Suprapubic skin (tissue), 4 donors: ENCODE measurements around the gene TMEM101. TPM values are rescaled to one million over a fixed set of nuclear protein-coding genes. Genes with fewer than 3 reads are reported as not detected.
"Not testable (repeated sequence)": the region's sequence is repeated elsewhere in the genome, so short reads cannot be mapped to it uniquely, and the experiment has no call there.

Source experiments
- DNase-seq, 2 donors: peaks; one replicate each; pipeline ENCODE4 v3.0.0-alpha.2; 2019; ENCODE audit warnings: low spot score in 2 of 2
- H3K27ac ChIP-seq: fragments of 200-600 bp; sonication (generic); one replicate; pipeline ENCODE4 v1.5.1; 2019
- H3K27me3 ChIP-seq: fragments of 200-600 bp; sonication (generic); one replicate; pipeline ENCODE4 v1.5.1; 2019
- H3K36me3 ChIP-seq: fragments of 200-600 bp; sonication (generic); one replicate; pipeline ENCODE4 v1.5.1; 2019
- H3K4me1 ChIP-seq: fragments of 200-600 bp; sonication (generic); one replicate; pipeline ENCODE4 v1.5.1; 2019
- H3K4me3 ChIP-seq: fragments of 200-600 bp; sonication (generic); one replicate; pipeline ENCODE4 v1.5.1; 2019; ENCODE audit warnings: mild to moderate bottlenecking
- H3K9me3 ChIP-seq: fragments of 200-600 bp; sonication (generic); one replicate; pipeline ENCODE4 v1.5.1; 2019
- EP300 ChIP-seq: sonication (generic); formaldehyde crosslinking; IDR thresholded peaks from one replicate; pipeline ENCODE4 v1.6.1; 2017; ENCODE audit warnings: antibody characterized with exemption
- POLR2A ChIP-seq, 2 donors: fragments of 450-650 bp; IDR thresholded peaks; one replicate each; pipeline ENCODE4 v1.6.1; 2017; ENCODE audit warnings: antibody characterized with exemption in 2 of 2, mild to moderate bottlenecking in 2 of 2, moderate library complexity in 2 of 2
- POLR2AphosphoS5 ChIP-seq, 3 donors: sonication (generic); formaldehyde crosslinking; IDR thresholded peaks; one replicate each; pipeline ENCODE4 v1.6.1; 2017; ENCODE audit warnings: antibody characterized with exemption in 3 of 3
- WGBS: methylation state at CpG from one replicate; pipeline ENCODE4 v1.1.5; 2018; 5-methylcytosine and 5-hydroxymethylcytosine counted together
- total RNA-seq, 4 donors: library from RNA; depleted of rRNA; stranded (reverse); fragments of >200 nt; gene quantifications; one replicate each; pipeline ENCODE4 v1.1.0, GENCODE V29; 2016
- TF ChIP-seq, protein P1 (sequence below), 2 donors: fragments of 200-600 bp in 1 of 2; fragments of 450-650 bp in 1 of 2; sonication (generic) in 1 of 2; IDR thresholded peaks; one replicate each; pipeline ENCODE4 v1.5.1; 2016 to 2019; ENCODE audit warnings: antibody characterized with exemption in 2 of 2, mild to moderate bottlenecking in 1 of 2, moderate library complexity in 1 of 2

TMEM101 gene
- total RNA-seq, 4 donors from 2014 or later: 20.7 to 48.5 (median 43.6) TPM

DNA sequence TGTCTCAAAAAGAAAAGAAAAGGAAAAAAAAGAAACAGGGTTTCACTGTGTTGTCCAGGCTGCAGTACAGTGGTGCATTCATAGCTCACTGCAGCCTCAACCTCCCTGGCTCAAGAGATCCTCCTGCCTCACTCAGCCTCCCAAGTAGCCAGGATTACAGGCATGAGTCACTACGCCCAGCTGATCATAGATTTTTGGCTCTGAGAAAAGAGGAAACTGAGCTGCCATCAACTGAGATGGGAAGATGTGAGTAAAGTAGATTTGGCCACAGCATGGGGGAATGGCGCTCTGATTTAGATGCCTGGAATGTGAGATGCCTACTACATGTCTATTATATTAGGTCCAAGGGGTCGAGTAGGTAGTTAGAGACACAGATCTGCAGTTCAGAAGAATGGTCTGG lies 16.2 kb downstream of the TMEM101 start:
- Histone ChIP-seq H3K36me3 (no peaks in the 10 kb centered on the region), H3K9me3 (no peaks in the 10 kb centered on the region), H3K27me3 (peaks cover 16% of the 10 kb centered on the region), H3K4me1 (peaks cover 10% of the 10 kb centered on the region), H3K27ac (no peak overlapping the region), H3K4me3 (no peak overlapping the region)
- WGBS: 70% methylated on average over 3 of the region's 3 CpGs
- no peak for DNase-seq
- TF ChIP-seq POLR2AphosphoS5 (IDR thresholded peaks at IDR 0.05): no peak
- TF ChIP-seq POLR2A (IDR thresholded peaks at IDR 0.05): no peak
- TF ChIP-seq EP300: no peak
- TF ChIP-seq, protein P1, sequence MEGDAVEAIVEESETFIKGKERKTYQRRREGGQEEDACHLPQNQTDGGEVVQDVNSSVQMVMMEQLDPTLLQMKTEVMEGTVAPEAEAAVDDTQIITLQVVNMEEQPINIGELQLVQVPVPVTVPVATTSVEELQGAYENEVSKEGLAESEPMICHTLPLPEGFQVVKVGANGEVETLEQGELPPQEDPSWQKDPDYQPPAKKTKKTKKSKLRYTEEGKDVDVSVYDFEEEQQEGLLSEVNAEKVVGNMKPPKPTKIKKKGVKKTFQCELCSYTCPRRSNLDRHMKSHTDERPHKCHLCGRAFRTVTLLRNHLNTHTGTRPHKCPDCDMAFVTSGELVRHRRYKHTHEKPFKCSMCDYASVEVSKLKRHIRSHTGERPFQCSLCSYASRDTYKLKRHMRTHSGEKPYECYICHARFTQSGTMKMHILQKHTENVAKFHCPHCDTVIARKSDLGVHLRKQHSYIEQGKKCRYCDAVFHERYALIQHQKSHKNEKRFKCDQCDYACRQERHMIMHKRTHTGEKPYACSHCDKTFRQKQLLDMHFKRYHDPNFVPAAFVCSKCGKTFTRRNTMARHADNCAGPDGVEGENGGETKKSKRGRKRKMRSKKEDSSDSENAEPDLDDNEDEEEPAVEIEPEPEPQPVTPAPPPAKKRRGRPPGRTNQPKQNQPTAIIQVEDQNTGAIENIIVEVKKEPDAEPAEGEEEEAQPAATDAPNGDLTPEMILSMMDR (IDR thresholded peaks at IDR 0.05): no peak

DNA sequence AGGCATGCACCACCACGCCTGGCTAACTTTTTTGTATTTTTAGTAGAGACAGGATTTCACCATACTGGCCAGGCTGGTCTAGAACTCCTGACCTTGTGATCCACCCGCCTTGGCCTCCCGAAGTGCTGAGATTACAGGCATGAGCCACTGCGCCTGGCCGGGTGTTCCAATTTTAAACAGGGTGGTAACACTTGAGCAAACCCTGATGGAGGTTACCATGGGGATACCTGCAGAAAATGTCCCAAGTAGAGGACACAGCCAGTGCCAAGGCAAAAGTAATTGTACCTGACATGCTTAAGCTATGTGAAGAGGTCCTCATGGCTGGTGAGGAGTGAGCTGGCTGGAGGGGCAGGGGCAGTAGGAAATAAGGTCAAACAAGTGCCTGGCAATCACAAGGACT lies 17.6 kb downstream of the TMEM101 start:
- Histone ChIP-seq H3K27me3 (peaks cover 16% of the 10 kb centered on the region), H3K4me1 (peaks cover 10% of the 10 kb centered on the region)
- DNase-seq, H3K27ac ChIP-seq, H3K36me3 ChIP-seq, H3K9me3 ChIP-seq, H3K4me3 ChIP-seq: not testable (repeated sequence)
- WGBS: 97% methylated on average over 5 of the region's 5 CpGs

DNA sequence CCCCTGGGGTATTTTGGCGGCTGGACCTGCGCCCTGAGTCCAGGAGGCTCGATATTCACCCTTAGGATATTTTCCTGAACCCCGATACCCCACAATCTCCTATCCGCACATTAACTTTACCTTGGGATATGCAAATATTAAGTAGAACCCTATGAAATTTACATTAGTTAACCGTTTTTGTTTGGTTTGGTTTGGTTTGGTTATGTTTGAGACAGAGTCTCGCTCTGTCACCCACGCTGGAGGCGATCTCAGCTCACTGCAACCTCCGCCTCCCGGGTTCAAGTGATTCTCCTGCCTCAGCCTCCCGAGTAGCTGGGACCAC lies 19.7 kb downstream of the TMEM101 start:
- TF ChIP-seq POLR2AphosphoS5 (IDR thresholded peaks at IDR 0.05) (no peak), EP300 (no peak), POLR2A (IDR thresholded peaks at IDR 0.05) (no peak)
- TF ChIP-seq, protein P1 (IDR thresholded peaks at IDR 0.05): no peak
- 21% methylated on average over 12 of the region's 12 CpGs for WGBS

DNA sequence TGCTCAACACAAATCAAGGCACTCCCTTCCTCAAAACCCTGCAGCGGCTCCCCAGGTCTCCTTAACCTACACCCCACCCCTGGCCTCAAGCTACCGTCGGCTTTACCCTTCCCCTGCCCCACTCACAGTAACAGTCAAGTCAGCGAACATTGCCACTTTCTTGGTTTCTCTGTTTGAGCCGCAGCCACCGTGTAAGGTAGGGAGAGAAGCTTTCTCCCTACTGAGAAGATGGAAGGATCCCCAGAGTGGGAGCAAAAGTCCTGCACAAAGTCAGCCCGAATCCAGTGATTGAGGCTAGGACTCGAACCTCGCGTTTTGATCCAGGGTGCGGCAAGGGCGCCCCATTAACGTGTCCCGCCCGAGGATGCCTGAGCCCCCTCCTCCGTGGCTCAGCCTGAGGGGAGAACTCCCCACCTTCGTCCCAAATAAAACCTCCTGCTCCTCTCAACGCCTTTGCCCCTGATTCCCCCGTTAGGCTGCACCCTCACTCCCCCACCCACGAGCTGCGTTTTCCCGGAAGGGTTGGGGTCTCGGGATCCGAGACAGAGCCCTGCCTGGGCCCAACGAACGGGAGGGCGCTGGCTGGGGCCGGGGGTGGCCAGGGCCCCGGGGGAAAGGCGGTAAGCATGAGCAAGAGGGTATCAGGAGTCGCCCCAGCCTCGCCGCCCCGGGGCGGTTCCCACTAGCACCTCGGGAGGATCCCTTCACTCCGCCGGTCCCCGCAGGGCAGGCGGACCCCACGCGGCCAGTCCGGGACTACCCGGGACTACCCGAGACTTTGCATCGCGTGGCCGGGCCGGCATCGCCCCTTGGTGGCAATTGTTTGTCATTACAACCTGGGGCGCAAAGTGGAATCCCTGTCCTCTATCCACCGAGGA lies 20.3 kb downstream of the TMEM101 start:
- Histone ChIP-seq H3K4me3 (peak overlapping the region; percentile 46), H3K4me1 (peaks cover 10% of the 10 kb centered on the region)
- DNase-seq: peak in 1 of 2 donors; percentile 77

More for the DNA sequence above, 19.7 kb downstream of the TMEM101 start:
- peaks cover 10% of the 10 kb centered on the region for H3K4me1 ChIP-seq
- no peak overlapping the region for H3K27ac ChIP-seq
- no peak for DNase-seq
- H3K9me3 ChIP-seq: no peaks in the 10 kb centered on the region
- H3K27me3 ChIP-seq: peaks cover 16% of the 10 kb centered on the region
- peak overlapping the region; percentile 46 for H3K4me3 ChIP-seq
- H3K36me3 ChIP-seq: no peaks in the 10 kb centered on the region

DNA sequence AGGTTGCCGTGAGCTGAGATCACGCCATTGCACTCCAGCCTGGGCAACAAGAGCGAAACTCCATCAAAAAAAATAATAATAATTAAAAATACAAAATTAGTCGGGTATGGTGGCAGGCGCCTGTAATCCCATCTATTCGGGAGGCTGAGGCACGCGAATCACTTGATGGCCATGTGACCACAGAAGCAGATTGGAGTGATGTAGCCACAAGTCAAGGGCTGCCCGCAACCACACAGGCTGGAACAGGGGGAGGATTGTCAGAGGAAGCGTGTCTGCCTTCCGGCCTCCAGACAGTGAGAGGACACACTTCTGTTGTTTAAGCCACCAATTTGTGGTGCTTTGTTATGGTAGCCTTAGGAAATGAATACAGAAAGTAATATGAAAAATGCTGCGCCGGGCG lies 22.1 kb downstream of the TMEM101 start:
- H3K27me3 ChIP-seq: peaks cover 19% of the 10 kb centered on the region
- no peak overlapping the region for H3K27ac ChIP-seq
- no peak for TF ChIP-seq POLR2AphosphoS5 (IDR thresholded peaks at IDR 0.05)
- no peak for TF ChIP-seq EP300
- TF ChIP-seq, protein P1 (IDR thresholded peaks at IDR 0.05): no peak
- TF ChIP-seq POLR2A (IDR thresholded peaks at IDR 0.05): no peak
- H3K4me3 ChIP-seq: no peak overlapping the region
- no peaks in the 10 kb centered on the region for H3K9me3 ChIP-seq
- no peak for DNase-seq
- peaks cover 10% of the 10 kb centered on the region for H3K4me1 ChIP-seq
- no peaks in the 10 kb centered on the region for H3K36me3 ChIP-seq
- 85% methylated on average over 14 of the region's 14 CpGs for WGBS

More for the DNA sequence above, 20.3 kb downstream of the TMEM101 start:
- no peak overlapping the region for H3K27ac ChIP-seq
- WGBS: 8% methylated on average over 30 of the region's 52 CpGs
- H3K27me3 ChIP-seq: peaks cover 16% of the 10 kb centered on the region
- TF ChIP-seq, protein P1 (IDR thresholded peaks at IDR 0.05): peak; percentile 55 to 92
- TF ChIP-seq EP300: no peak
- TF ChIP-seq POLR2AphosphoS5 (IDR thresholded peaks at IDR 0.05): no peak
- no peak for TF ChIP-seq POLR2A (IDR thresholded peaks at IDR 0.05)
- H3K36me3 ChIP-seq: no peaks in the 10 kb centered on the region
- H3K9me3 ChIP-seq: no peaks in the 10 kb centered on the region
